K562 (cell line): Measurements from ENCODE around the gene NRCAM. TPM values are rescaled to one million over a fixed set of nuclear protein-coding genes. Genes with fewer than 3 reads are reported as not detected.

Source experiments
- ATAC-seq: fragments of 200-7000 bp; cut with Tn5 transposase; 3 replicates; pipeline ENCODE4 v1.9.1; 2020; ENCODE audit warnings: moderate library complexity
- BruUV-seq: library from RNA; stranded (reverse); fragments of 400-500 nt; replicated peaks from 2 replicates; lab custom pipeline; 2021; lab: Mats Ljungman, UMichigan
- CTCF ChIA-PET: fragments of 300-600 bp; formaldehyde crosslinking; extraction: SDS; loops from one replicate; lab custom pipeline; 2021; ENCODE audit warnings: low intra/inter-chr PET ratio; lab: Yijun Ruan, JAX
- POLR2A ChIA-PET: fragments of 300-600, 350-650 bp; sonication (Branson Sonifier 250); formaldehyde crosslinking; extraction: SDS; loops from one replicate; lab custom pipeline; 2021; ENCODE audit warnings: antibody characterized with exemption, inconsistent platforms; lab: Yijun Ruan, JAX
- DNase-seq, 4 experiments: peaks; one replicate each; pipeline versions ENCODE4 v3.0.0 to v3.0.0-alpha.2; 2011 to 2018; ENCODE audit warnings: low spot score in 3 of 4, mixed read lengths in 3 of 4; ENCODE audit errors: extremely low read depth in 1 of 4
- FAIRE-seq: peaks from 2 replicates; lab custom pipeline; 2011; peaks lifted over from hg19 to GRCh38; lab: Jason Lieb, UNC
- H2AFZ ChIP-seq: 2 replicates; pipeline ENCODE4 v1.6.0; 2011; ENCODE audit warnings: low read depth, low read length, control low read depth, inconsistent platforms
- H3K27ac ChIP-seq: fragments of 200-600 bp; 3 replicates; pipeline ENCODE4 v1.8.0; 2011; ENCODE audit warnings: low read depth, mild to moderate bottlenecking, control low read depth, inconsistent platforms, low read length, moderate library complexity, mixed read lengths; ENCODE audit errors: extremely low read depth
- H3K27me3 ChIP-seq, 2 experiments: fragments of 300-600 bp in 1 of 2; 2 replicates in 1 of 2; 3 replicates in 1 of 2; pipeline versions ENCODE4 v1.6.0 to v1.8.0; 2011; ENCODE audit warnings: inconsistent platforms in 2 of 2, low read length in 2 of 2, mild to moderate bottlenecking in 1 of 2, mixed read lengths in 1 of 2, moderate library complexity in 1 of 2; ENCODE audit not compliant: control insufficient read depth in 2 of 2, insufficient read depth in 2 of 2
- H3K36me3 ChIP-seq: fragments of 300-600 bp; 3 replicates; pipeline ENCODE4 v1.8.0; 2011; ENCODE audit warnings: mild to moderate bottlenecking, low read length, inconsistent platforms; ENCODE audit not compliant: control insufficient read depth, insufficient read depth
- H3K4me1 ChIP-seq, 2 experiments: fragments of 200-600 bp in 1 of 2; replicated peaks in 1 of 2; 2 replicates in 1 of 2; 3 replicates in 1 of 2; pipeline versions ENCODE4 v1.5.1 to v1.8.0; 2011; ENCODE audit warnings: inconsistent platforms in 2 of 2, low read length in 2 of 2, mild to moderate bottlenecking in 1 of 2, mixed read lengths in 1 of 2, moderate library complexity in 1 of 2; ENCODE audit not compliant: control insufficient read depth in 2 of 2, insufficient read depth in 2 of 2
- H3K4me2 ChIP-seq: 2 replicates; pipeline ENCODE4 v1.6.1; 2011; ENCODE audit warnings: low read length, control low read depth, inconsistent platforms, mixed read lengths; ENCODE audit not compliant: insufficient read depth
- H3K4me3 ChIP-seq: fragments of 200-600 bp; sonication (generic), shearing (Covaris generic); 2 replicates; pipeline ENCODE4 v1.5.1; 2016; ENCODE audit warnings: control low read depth, inconsistent platforms
- H3K79me2 ChIP-seq: fragments of 200-600 bp; 3 replicates; pipeline ENCODE4 v1.8.0; 2011; ENCODE audit warnings: low read length, inconsistent platforms; ENCODE audit not compliant: control insufficient read depth, insufficient read depth
- H3K9ac ChIP-seq, 2 experiments: 2 replicates each; pipeline versions ENCODE4 v1.6.0 to v1.6.1; 2011; ENCODE audit warnings: low read depth in 2 of 2, low read length in 2 of 2, control low read depth in 1 of 2, inconsistent platforms in 1 of 2, mild to moderate bottlenecking in 1 of 2, mixed read lengths in 1 of 2; ENCODE audit not compliant: insufficient read depth in 1 of 2
- H3K9me1 ChIP-seq: one replicate; pipeline ENCODE4 v1.6.0; 2011; ENCODE audit warnings: inconsistent platforms, mild to moderate bottlenecking, low read length, moderate library complexity; ENCODE audit not compliant: control insufficient read depth, insufficient read depth
- H3K9me3 ChIP-seq: replicated peaks from 2 replicates; pipeline ENCODE4 v1.5.1; 2011; ENCODE audit warnings: low read depth, low read length, inconsistent platforms; ENCODE audit not compliant: control insufficient read depth, insufficient read depth
- H4K20me1 ChIP-seq: replicated peaks from 2 replicates; pipeline ENCODE4 v1.6.1; 2011; ENCODE audit warnings: low read length, inconsistent platforms, mixed read lengths; ENCODE audit not compliant: control insufficient read depth, insufficient read depth
- AFF1 ChIP-seq, 2 experiments: fragments of 450-650 bp; IDR thresholded peaks; 2 replicates each; pipeline ENCODE4 v1.6.1; 2018; ENCODE audit warnings: mild to moderate bottlenecking in 2 of 2, low read depth in 1 of 2; ENCODE audit not compliant: partially characterized antibody in 2 of 2
- BCOR ChIP-seq: fragments of 450-650 bp; IDR thresholded peaks from 2 replicates; pipeline ENCODE4 v1.6.1; 2016
- DLX4 ChIP-seq: fragments of 250-450 bp; sonication (Bioruptor Pico); IDR thresholded peaks from 2 replicates; pipeline ENCODE4 v1.6.1; 2021; ENCODE audit warnings: mild to moderate bottlenecking
- IFI16 ChIP-seq: fragments of 250-450 bp; sonication (Bioruptor Pico); IDR thresholded peaks from 2 replicates; pipeline ENCODE4 v2.1.2; 2022; ENCODE audit warnings: mild to moderate bottlenecking, inconsistent platforms
- RBM15 ChIP-seq: fragments of 200-400 bp; formaldehyde crosslinking; IDR thresholded peaks from 2 replicates; pipeline ENCODE4 v1.6.1; 2018; ENCODE audit warnings: mild to moderate bottlenecking, low read length, moderate library complexity; ENCODE audit not compliant: insufficient read depth
- SIX5 ChIP-seq, 2 experiments: IDR thresholded peaks; 2 replicates each; pipeline ENCODE4 v1.6.1; 2011; ENCODE audit warnings: low read length in 2 of 2, borderline replicate concordance in 1 of 2, low read depth in 1 of 2, mild to moderate bottlenecking in 1 of 2, moderate library complexity in 1 of 2; ENCODE audit not compliant: insufficient read depth in 1 of 2
- ZKSCAN1 ChIP-seq: fragments of 150-350 bp; IDR thresholded peaks from 2 replicates; pipeline ENCODE4 v1.6.1; 2016; ENCODE audit warnings: low read depth, low read length
- ZNF146 ChIP-seq: IDR thresholded peaks from one replicate; pipeline ENCODE4 v1.6.1; 2018; ENCODE audit warnings: missing compliant biosample characterization; ENCODE audit not compliant: unreplicated experiment
- WGBS: fragments of 100-300 bp; shearing (Covaris generic); methylation state at CpG from one replicate; pipeline ENCODE4 v1.1.6; 2016; ENCODE audit warnings: low coverage, mixed read lengths; ENCODE audit not compliant: insufficient coverage; ENCODE audit errors: missing lambda C conversion rate; 5-methylcytosine and 5-hydroxymethylcytosine counted together
- in situ Hi-C: fragments of 300-500 bp; cut with MboI; formaldehyde crosslinking; loops from 4 replicates; pipeline ENCODE4 v1.15.0; 2018; ENCODE audit warnings: inconsistent platforms, mixed read lengths
- intact Hi-C: fragments of 100-400 bp; cut with micrococcal nuclease; formaldehyde crosslinking; loops from 2 replicates; pipeline ENCODE4 v1.14.2; 2022
- polyA plus RNA-seq, 8 experiments: library from polyadenylated mRNA; depleted of rRNA in 4 of 8; stranded (reverse) in 5 of 8; unstranded in 3 of 8; fragments of >200 nt; fragmentation: Nextera tagmentation in 2 of 8; fragmentation: Illumina TruSeq in 1 of 8; extraction: Ambion mirVana in 2 of 8; extraction: Trizol in 1 of 8; gene quantifications; 2 replicates each; pipeline versions ENCODE4 v1.2.1 to v1.2.3, GENCODE V29; 2011 to 2014; ENCODE audit warnings: inconsistent platforms in 1 of 8, missing spikeins in 1 of 8
- total RNA-seq, 7 experiments: library from RNA; depleted of rRNA in 6 of 7; stranded (reverse); fragments of >200 nt in 6 of 7; fragmentation: Illumina TruSeq in 2 of 7; extraction: Trizol in 2 of 7; gene quantifications; 2 replicates each; pipeline versions ENCODE4 v1.2.1 to v1.2.3, GENCODE V29; 2011 to 2021; ENCODE audit warnings: low replicate concordance in 1 of 7

Gene NRCAM
- total and polyA plus RNA-seq, 9 of the 15 experiments (the other 6 are each of a cell fraction or from before 2014, with no cell fraction given), result 0.03 to 0.54 (median 0.12) TPM; not detected in 1

GRCh38 chr7:108289852-108290251 lies 166.4 kb downstream of the NRCAM start (continued):
- no peak for TF ChIP-seq RBM15

GRCh38 chr7:108287857-108288256 lies 168.4 kb downstream of the NRCAM start:
- TF ChIP-seq ZNF146 (CRISPR knock-in tag), result peak; percentile 65
- TF ChIP-seq DLX4 (CRISPR knock-in tag), result no peak
- no peak for TF ChIP-seq BCOR
- TF ChIP-seq IFI16 (CRISPR knock-in tag), result no peak
- no peak for TF ChIP-seq AFF1 (IDR thresholded peaks at IDR 0.05; ENCODE audit: low read depth in 1 of 2, partially characterized antibody in 2 of 2)
- TF ChIP-seq ZKSCAN1, result no peak
- no peak for TF ChIP-seq SIX5 (IDR thresholded peaks at IDR 0.05; ENCODE audit: borderline replicate concordance in 1 of 2, insufficient read depth in 1 of 2, low read depth in 1 of 2, low read length in 2 of 2)
- no peak for DNase-seq

More at GRCh38 chr7:108287857-108288256, 168.4 kb downstream of the NRCAM start:
- FAIRE-seq, result no peak
- Histone ChIP-seq H3K4me2 (no peak overlapping the region), H3K9me3 (no peaks in the 10 kb centered on the region), H3K4me3 (no peak overlapping the region), H3K79me2 (no peaks in the 10 kb centered on the region), H3K27me3 (peaks cover 7 to 19% of the 10 kb centered on the region in 2 experiments; a peak in 4 of 5 replicates), H2AFZ (no peak overlapping the region), H3K27ac (no peak overlapping the region), H3K36me3 (no peaks in the 10 kb centered on the region), H4K20me1 (no peaks in the 10 kb centered on the region), H3K4me1 (no peaks in the 10 kb centered on the region), H3K9ac (no peak overlapping the region), H3K9me1 (no peaks in the 10 kb centered on the region)
- in situ Hi-C loops (no loop called here), intact Hi-C loops (no loop called here)
- no peak for ATAC-seq
- 47% methylated on average over 3 of the region's 3 CpGs for WGBS
- no TSS peak for BruUV-seq
- ChIA-PET CTCF (no interaction called here), POLR2A (no interaction called here)
